Measurements from ENCODE around the gene CNTNAP2. TPM values are rescaled to one million over a fixed set of nuclear protein-coding genes. Genes with fewer than 3 reads are reported as not detected.

CNTNAP2 gene
- total RNA-seq, 4 donors from 2014 or later = not detected

- Histone ChIP-seq H3K27me3 (no peaks in the 10 kb centered on the region), H3K4me1 (no peaks in the 10 kb centered on the region), H3K4me3 (no peak overlapping the region), H3K9me3 (no peaks in the 10 kb centered on the region), H3K27ac (no peak overlapping the region), H3K36me3 (no peaks in the 10 kb centered on the region)
- in situ Hi-C loops (cut with MboI; ENCODE audit: low sequenced_read_pairs in 4 of 4) (no loop called here), intact Hi-C loops (cut with DNase I; ENCODE audit: low total_unique reads) (no loop called here)
- TF ChIP-seq, protein P1, sequence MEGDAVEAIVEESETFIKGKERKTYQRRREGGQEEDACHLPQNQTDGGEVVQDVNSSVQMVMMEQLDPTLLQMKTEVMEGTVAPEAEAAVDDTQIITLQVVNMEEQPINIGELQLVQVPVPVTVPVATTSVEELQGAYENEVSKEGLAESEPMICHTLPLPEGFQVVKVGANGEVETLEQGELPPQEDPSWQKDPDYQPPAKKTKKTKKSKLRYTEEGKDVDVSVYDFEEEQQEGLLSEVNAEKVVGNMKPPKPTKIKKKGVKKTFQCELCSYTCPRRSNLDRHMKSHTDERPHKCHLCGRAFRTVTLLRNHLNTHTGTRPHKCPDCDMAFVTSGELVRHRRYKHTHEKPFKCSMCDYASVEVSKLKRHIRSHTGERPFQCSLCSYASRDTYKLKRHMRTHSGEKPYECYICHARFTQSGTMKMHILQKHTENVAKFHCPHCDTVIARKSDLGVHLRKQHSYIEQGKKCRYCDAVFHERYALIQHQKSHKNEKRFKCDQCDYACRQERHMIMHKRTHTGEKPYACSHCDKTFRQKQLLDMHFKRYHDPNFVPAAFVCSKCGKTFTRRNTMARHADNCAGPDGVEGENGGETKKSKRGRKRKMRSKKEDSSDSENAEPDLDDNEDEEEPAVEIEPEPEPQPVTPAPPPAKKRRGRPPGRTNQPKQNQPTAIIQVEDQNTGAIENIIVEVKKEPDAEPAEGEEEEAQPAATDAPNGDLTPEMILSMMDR (IDR thresholded peaks at IDR 0.05 in 4 of 5, conservative IDR thresholded peaks at IDR 0.05 in 1 of 5) = no peak
- no peak for TF ChIP-seq POLR2A (IDR thresholded peaks at IDR 0.05)
- no peak for DNase-seq
- no peak for ATAC-seq
Measured at GRCh38 chr7:147363101-147363500, 1246.5 kb downstream of the CNTNAP2 start.

DNA sequence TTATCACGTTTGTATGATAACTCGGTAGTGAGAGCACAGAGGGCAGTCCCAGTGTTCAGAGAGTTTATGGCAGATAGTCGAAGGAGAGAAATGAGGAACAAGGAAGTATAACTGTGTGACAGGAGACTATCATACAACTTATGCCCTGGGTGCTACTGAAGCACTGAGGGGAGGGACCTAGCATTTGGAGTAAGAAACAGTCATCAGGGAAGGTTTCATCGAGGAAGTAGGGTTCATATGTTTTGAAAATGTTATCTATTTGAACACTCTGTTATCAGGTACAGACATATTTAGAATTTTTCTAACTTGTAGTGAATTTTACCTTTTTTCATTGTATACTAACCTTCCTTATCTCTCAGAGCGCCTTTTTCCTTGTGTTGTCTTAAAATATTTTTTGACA lies 1259.6 kb downstream of the CNTNAP2 start:
- intact Hi-C loops (cut with DNase I; ENCODE audit: low total_unique reads) = no loop called here
- Histone ChIP-seq H3K36me3 (no peaks in the 10 kb centered on the region), H3K9me3 (no peaks in the 10 kb centered on the region), H3K27ac (no peak overlapping the region), H3K4me1 (no peaks in the 10 kb centered on the region), H3K27me3 (no peaks in the 10 kb centered on the region), H3K4me3 (no peak overlapping the region)
- DNase-seq (no peak), ATAC-seq (no peak)
- in situ Hi-C loops (cut with MboI; ENCODE audit: low sequenced_read_pairs in 4 of 4) = no loop called here
- TF ChIP-seq, protein P1 (IDR thresholded peaks at IDR 0.05 in 4 of 5, conservative IDR thresholded peaks at IDR 0.05 in 1 of 5) = no peak
- no peak for TF ChIP-seq POLR2A (IDR thresholded peaks at IDR 0.05)

GRCh38 chr7:147380926-147381325 lies 1264.3 kb downstream of the CNTNAP2 start:
- ATAC-seq = no peak
- intact Hi-C loops (cut with DNase I; ENCODE audit: low total_unique reads) (no loop called here), in situ Hi-C loops (cut with MboI; ENCODE audit: low sequenced_read_pairs in 4 of 4) (no loop called here)
- Histone ChIP-seq H3K36me3 (no peaks in the 10 kb centered on the region), H3K27ac (no peak overlapping the region), H3K4me3 (no peak overlapping the region), H3K9me3 (no peaks in the 10 kb centered on the region), H3K27me3 (no peaks in the 10 kb centered on the region), H3K4me1 (no peaks in the 10 kb centered on the region)
- no peak for DNase-seq
- TF ChIP-seq POLR2A (IDR thresholded peaks at IDR 0.05) = no peak
- TF ChIP-seq, protein P1 (IDR thresholded peaks at IDR 0.05 in 4 of 5, conservative IDR thresholded peaks at IDR 0.05 in 1 of 5) = no peak

DNA sequence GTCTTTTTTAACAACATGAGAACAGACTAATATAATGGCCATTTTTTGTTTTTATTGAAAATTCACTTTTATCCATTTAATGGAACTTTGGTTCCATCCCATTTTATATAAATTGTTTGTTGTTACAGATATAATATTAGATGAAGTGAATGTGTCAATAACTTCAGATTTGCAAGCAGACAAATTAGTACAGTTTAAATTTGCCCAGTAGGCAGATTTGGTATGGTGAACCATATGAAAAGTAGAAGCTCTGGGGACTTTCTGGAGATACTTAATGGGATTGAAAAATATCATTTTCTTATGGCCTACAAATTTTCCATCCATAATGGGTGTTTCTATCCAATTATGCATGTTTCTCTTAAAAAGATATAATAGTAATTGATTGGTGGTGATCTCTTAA lies 1277.7 kb downstream of the CNTNAP2 start:
- in situ Hi-C loops (cut with MboI; ENCODE audit: low sequenced_read_pairs in 4 of 4) = no loop called here
- no peak for TF ChIP-seq POLR2A (IDR thresholded peaks at IDR 0.05)
- TF ChIP-seq, protein P1 (IDR thresholded peaks at IDR 0.05 in 4 of 5, conservative IDR thresholded peaks at IDR 0.05 in 1 of 5) = no peak
- H3K27ac ChIP-seq = no peak overlapping the region

DNA sequence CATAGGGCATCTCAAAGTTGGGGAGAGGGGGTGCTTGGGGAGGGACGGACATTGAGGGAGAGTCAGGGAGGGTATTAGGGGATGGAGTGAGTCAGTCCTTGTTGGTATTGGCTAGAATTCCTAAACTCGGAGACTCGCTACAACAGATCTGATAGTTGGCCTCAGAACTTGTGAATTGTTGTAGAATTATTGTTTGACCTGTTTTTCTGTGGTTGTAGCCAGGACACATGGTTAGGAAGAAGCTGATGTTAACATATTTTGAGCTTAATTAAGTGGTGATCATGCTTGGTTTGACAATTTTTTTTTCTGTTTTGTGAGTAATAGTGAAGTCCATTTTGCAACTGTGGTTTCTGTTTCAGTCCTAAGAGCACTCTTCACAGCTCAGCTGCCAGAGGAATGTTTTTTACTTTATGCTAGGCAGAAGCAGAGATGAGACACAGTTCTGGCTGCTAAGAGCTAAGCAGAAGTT lies 1283.7 kb downstream of the CNTNAP2 start:
- DNase-seq (no peak), ATAC-seq (no peak)
- no peak overlapping the region for H3K27ac ChIP-seq
- no peak for TF ChIP-seq POLR2A (IDR thresholded peaks at IDR 0.05)
- TF ChIP-seq, protein P1 (IDR thresholded peaks at IDR 0.05 in 4 of 5, conservative IDR thresholded peaks at IDR 0.05 in 1 of 5) = no peak
- no peaks in the 10 kb centered on the region for H3K36me3 ChIP-seq
- H3K27me3 ChIP-seq = no peaks in the 10 kb centered on the region
- in situ Hi-C loops (cut with MboI; ENCODE audit: low sequenced_read_pairs in 4 of 4) = no loop called here
- no peaks in the 10 kb centered on the region for H3K9me3 ChIP-seq
- H3K4me1 ChIP-seq = no peaks in the 10 kb centered on the region
- intact Hi-C loops (cut with DNase I; ENCODE audit: low total_unique reads) = no loop called here
- no peak overlapping the region for H3K4me3 ChIP-seq

More for the DNA sequence above, 1277.7 kb downstream of the CNTNAP2 start:
- no peaks in the 10 kb centered on the region for H3K27me3 ChIP-seq
- intact Hi-C loops (cut with DNase I; ENCODE audit: low total_unique reads) = no loop called here
- DNase-seq (no peak), ATAC-seq (no peak)
- H3K9me3 ChIP-seq = no peaks in the 10 kb centered on the region
- H3K4me1 ChIP-seq = no peaks in the 10 kb centered on the region
- no peaks in the 10 kb centered on the region for H3K36me3 ChIP-seq
- no peak overlapping the region for H3K4me3 ChIP-seq

Data from gastrocnemius medialis (tissue), 4 donors.